ENCODE results near the gene ARHGAP40. TPM values are rescaled to one million over a fixed set of nuclear protein-coding genes. Genes with fewer than 3 reads are reported as not detected.

The ARHGAP40 gene
- total RNA-seq, 4 donors from 2014 or later, result not detected

DNA sequence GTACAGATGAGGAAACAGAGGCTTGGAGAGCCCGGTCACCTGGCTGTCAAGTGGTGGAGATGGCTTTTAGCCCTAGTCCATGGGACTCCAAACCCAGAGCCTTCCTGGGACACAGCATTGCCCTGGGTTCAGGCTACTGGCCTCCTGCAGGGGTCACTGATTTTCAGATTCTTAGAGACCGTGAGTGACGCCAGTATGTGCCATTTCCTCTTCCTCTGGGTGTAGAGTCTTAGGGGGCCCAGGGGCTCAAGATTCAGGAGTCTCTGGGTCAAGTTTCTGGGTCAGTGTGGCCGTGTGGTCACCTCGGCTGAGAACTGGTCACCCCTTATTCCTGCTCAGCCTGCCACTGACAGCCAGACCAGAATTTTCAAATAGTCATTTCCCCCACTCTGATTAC lies 574 bp downstream of the ARHGAP40 start:
- TF ChIP-seq, protein P1, sequence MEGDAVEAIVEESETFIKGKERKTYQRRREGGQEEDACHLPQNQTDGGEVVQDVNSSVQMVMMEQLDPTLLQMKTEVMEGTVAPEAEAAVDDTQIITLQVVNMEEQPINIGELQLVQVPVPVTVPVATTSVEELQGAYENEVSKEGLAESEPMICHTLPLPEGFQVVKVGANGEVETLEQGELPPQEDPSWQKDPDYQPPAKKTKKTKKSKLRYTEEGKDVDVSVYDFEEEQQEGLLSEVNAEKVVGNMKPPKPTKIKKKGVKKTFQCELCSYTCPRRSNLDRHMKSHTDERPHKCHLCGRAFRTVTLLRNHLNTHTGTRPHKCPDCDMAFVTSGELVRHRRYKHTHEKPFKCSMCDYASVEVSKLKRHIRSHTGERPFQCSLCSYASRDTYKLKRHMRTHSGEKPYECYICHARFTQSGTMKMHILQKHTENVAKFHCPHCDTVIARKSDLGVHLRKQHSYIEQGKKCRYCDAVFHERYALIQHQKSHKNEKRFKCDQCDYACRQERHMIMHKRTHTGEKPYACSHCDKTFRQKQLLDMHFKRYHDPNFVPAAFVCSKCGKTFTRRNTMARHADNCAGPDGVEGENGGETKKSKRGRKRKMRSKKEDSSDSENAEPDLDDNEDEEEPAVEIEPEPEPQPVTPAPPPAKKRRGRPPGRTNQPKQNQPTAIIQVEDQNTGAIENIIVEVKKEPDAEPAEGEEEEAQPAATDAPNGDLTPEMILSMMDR (IDR thresholded peaks at IDR 0.05; ENCODE audit: low read depth), result no peak

DNA sequence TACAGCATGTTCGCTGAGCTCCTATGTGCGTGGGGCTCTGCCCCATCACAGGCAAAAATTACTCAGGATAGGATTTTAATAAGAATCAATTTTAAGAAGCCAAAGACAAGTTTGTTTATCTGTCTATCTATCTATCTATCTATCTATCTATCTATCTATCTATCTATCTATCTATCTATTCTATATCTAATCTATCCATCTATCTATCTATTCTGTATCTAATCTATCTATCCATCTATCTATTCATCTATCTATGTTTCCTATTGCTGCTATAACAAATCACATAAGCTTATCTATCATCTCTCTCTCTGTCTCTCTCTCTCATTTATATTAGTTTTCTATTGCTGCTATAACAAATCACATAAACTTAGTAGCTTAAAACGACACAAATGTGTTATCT lies 1.7 kb downstream of the ARHGAP40 start:
- TF ChIP-seq, protein P1 (IDR thresholded peaks at IDR 0.05; ENCODE audit: low read depth), result no peak

DNA sequence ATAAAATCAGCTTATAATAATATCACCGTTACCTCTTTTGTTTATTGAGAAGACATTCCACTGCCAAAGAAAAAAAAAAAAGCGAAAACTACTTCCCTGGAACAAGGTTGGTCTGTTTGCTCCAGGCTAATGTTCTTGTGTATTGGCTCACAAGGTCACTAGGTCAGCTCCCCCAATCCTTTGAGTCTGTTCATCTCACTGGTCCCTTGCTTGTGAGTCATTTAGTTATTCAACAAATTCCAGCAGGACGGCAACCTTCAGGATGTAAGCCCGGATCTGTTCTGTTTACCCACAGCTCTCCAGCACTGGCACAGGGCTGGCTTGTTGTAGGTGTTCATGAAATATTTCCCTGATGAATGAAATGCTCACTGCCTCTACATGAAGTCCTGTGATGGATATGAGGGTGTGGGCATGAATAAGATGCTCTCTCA lies 3.3 kb downstream of the ARHGAP40 start:
- TF ChIP-seq, protein P1 (IDR thresholded peaks at IDR 0.05; ENCODE audit: low read depth), result no peak

DNA sequence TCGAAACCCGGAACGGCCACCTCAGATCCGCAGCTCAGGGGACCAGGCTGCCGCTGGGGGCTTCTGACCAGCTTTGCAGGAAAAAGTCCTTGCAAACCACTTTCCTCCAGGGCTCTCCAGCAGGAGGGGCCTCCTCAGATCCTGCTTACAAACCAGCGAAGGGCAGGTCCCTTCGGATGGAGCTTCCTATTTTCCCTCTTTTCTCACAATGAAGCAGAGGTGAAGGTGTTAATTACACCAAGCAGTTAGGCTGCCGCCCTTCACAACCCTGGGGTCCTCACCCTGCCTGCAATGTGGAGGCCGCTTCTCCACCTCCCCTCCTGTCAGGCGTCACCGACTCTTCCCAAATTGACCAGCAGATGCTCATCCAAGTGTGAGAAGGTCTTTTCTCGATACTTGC lies 5.7 kb downstream of the ARHGAP40 start:
- TF ChIP-seq, protein P1 (IDR thresholded peaks at IDR 0.05; ENCODE audit: low read depth), result no peak

DNA sequence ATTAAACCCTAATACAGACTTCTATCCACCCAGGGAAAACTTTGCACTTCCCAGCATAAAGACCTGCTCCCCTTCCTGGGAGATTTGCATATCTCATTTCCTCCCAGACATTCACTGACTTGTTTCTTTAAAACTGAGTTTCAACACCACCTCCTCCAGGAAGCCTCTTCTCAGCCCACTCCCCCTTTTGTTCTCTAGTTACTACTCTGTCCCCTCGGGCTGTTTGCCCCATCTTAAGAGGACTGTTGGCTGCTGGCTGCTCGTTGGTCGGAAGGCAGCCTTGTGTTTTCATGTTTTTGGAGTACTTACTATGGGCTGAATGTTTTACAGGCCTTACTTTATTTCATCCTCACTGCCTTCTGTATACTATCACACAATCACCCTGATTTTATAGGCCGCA lies 6.6 kb downstream of the ARHGAP40 start:
- TF ChIP-seq, protein P1 (IDR thresholded peaks at IDR 0.05; ENCODE audit: low read depth), result no peak

DNA sequence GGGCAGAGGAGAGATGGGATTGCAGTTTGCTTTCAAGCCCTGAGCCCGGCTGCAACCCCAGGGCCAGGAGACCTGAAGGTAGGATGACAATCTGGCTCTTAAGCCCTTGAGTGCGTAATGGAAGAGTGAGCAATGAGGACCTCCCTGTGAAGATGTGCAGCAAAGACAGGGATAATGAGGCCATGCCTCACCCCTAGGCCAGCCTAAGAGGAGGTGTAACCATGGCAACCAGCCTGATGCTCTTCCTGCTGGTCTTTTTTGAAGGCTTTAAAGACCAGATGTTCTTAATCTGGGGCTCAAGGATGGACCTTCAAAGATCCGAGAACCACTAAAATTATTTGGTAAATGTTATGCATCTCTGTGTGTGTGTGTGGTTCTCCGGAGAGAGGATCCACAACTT lies 8.2 kb downstream of the ARHGAP40 start:
- TF ChIP-seq, protein P1 (IDR thresholded peaks at IDR 0.05; ENCODE audit: low read depth), result no peak

DNA sequence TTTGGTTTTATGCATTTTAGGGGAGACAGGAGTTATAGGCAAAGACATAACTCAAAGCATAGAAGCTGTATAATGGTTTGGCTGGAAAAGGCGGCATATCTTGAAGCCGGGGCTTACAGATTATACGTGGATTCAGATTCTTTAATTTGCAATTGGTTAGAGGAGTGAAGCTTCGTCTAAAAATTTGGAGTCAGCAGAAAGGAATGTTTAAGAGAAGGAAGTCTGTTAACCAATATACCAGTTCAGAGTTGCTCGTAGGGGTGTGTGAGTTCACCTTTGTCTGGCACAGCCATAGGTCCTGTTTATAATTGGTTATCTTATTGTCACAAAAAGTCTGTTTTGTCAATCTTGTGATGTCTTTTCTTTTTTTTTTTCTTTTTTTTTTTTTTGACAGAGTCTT lies 8.9 kb downstream of the ARHGAP40 start:
- TF ChIP-seq, protein P1 (IDR thresholded peaks at IDR 0.05; ENCODE audit: low read depth), result no peak

All from subcutaneous adipose tissue (tissue), 4 donors.